ENCODE measurements around the gene FLRT1. TPM values are rescaled to one million over a fixed set of nuclear protein-coding genes. Genes with fewer than 3 reads are reported as not detected.

Gene FLRT1
- total and polyA plus RNA-seq, 2 of the 13 experiments (the other 11 are each of a cell fraction or from before 2014, with no cell fraction given): 0.02 to 0.08 TPM

DNA sequence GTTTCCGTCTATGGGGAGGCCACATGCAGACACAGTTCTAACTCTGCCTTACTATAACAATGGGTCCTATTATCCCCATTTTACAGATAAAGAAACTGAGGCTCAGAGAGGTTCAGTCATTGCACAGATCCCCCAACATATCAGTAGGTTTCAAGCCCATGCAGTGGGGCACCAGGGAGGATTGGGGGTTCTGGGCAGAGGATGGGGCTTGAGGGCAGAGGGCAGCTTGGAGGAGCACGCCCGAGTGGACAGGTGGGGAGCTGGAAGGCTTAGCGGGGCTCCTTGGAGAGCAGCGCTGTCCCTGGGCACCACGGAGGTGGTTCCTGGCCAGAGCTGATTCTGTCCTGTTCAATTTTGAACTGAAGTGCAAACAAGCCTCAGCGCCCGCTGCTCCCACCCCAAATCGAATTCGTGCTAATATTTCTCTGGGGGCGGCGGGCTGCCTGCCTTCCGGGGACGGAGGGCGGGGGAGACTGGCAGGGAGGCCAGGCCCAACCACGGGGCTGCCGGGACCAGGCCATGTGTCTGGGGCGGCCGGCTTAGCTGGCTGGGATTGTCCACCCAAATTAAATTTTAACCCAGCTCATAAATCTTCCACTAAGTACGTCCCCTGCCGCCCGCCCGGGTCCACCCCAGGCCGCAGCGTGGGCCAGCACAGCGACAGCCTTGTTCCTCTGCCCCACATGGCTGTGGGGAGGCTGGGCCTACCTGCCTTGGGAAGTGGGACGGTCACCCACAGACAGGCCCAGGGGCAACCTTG, 49.4 kb downstream of the FLRT1 start (continued):
- TF ChIP-seq ATM (IDR thresholded peaks at IDR 0.05; ENCODE audit: borderline replicate concordance) (no peak), MIER2 (CRISPR knock-in tag; IDR thresholded peaks at IDR 0.05) (no peak), ZNF569 (CRISPR knock-in tag; IDR thresholded peaks at IDR 0.05; ENCODE audit: borderline replicate concordance) (no peak), ZNF292 (CRISPR knock-in tag; IDR thresholded peaks at IDR 0.05; ENCODE audit: borderline replicate concordance, low read depth) (no peak), ZNF629 (CRISPR knock-in tag; conservative IDR thresholded peaks at IDR 0.05) (peak; percentile 96), TRIM22 (IDR thresholded peaks at IDR 0.05) (no peak), RFXANK (CRISPR knock-in tag; IDR thresholded peaks at IDR 0.05) (no peak), EEA1 (CRISPR knock-in tag; IDR thresholded peaks at IDR 0.05; ENCODE audit: borderline replicate concordance) (0 out of 2 replicates have a peak, but pooled peaks have one; percentile 56)
- TF ChIP-seq, protein P1, sequence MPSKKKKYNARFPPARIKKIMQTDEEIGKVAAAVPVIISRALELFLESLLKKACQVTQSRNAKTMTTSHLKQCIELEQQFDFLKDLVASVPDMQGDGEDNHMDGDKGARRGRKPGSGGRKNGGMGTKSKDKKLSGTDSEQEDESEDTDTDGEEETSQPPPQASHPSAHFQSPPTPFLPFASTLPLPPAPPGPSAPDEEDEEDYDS (CRISPR knock-in tag; IDR thresholded peaks at IDR 0.05): no peak
- TF ChIP-seq, protein P2, sequence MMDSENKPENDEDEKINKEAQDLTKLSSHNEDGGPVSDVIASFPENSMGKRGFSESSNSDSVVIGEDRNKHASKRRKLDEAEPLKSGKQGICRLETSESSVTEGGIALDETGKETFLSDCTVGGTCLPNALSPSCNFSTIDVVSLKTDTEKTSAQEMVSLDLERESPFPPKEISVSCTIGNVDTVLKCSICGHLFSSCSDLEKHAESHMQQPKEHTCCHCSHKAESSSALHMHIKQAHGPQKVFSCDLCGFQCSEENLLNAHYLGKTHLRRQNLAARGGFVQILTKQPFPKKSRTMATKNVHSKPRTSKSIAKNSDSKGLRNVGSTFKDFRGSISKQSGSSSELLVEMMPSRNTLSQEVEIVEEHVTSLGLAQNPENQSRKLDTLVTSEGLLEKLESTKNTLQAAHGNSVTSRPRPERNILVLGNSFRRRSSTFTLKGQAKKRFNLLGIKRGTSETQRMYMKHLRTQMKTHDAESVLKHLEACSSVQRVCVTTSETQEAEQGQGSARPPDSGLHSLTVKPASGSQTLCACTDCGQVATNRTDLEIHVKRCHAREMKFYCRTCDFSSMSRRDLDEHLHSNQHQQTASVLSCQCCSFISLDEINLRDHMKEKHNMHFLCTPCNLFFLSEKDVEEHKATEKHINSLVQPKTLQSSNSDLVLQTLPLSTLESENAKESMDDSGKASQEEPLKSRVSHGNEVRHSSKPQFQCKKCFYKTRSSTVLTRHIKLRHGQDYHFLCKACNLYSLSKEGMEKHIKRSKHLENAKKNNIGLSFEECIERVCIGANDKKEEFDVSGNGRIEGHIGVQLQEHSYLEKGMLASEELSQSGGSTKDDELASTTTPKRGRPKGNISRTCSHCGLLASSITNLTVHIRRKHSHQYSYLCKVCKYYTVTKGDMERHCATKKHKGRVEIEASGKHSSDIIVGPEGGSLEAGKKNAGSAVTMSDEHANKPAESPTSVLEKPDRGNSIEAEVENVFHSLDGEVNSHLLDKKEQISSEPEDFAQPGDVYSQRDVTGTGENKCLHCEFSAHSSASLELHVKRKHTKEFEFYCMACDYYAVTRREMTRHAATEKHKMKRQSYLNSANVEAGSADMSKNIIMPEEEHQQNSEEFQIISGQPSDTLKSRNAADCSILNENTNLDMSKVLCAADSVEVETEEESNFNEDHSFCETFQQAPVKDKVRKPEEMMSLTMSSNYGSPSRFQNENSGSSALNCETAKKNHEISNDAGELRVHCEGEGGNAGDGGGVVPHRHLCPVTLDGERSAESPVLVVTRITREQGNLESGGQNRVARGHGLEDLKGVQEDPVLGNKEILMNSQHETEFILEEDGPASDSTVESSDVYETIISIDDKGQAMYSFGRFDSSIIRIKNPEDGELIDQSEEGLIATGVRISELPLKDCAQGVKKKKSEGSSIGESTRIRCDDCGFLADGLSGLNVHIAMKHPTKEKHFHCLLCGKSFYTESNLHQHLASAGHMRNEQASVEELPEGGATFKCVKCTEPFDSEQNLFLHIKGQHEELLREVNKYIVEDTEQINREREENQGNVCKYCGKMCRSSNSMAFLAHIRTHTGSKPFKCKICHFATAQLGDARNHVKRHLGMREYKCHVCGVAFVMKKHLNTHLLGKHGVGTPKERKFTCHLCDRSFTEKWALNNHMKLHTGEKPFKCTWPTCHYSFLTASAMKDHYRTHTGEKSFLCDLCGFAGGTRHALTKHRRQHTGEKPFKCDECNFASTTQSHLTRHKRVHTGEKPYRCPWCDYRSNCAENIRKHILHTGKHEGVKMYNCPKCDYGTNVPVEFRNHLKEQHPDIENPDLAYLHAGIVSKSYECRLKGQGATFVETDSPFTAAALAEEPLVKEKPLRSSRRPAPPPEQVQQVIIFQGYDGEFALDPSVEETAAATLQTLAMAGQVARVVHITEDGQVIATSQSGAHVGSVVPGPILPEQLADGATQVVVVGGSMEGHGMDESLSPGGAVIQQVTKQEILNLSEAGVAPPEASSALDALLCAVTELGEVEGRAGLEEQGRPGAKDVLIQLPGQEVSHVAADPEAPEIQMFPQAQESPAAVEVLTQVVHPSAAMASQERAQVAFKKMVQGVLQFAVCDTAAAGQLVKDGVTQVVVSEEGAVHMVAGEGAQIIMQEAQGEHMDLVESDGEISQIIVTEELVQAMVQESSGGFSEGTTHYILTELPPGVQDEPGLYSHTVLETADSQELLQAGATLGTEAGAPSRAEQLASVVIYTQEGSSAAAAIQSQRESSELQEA (CRISPR knock-in tag; IDR thresholded peaks at IDR 0.05; ENCODE audit: not compliant biosample characterization): no peak
- TF ChIP-seq, protein P3, sequence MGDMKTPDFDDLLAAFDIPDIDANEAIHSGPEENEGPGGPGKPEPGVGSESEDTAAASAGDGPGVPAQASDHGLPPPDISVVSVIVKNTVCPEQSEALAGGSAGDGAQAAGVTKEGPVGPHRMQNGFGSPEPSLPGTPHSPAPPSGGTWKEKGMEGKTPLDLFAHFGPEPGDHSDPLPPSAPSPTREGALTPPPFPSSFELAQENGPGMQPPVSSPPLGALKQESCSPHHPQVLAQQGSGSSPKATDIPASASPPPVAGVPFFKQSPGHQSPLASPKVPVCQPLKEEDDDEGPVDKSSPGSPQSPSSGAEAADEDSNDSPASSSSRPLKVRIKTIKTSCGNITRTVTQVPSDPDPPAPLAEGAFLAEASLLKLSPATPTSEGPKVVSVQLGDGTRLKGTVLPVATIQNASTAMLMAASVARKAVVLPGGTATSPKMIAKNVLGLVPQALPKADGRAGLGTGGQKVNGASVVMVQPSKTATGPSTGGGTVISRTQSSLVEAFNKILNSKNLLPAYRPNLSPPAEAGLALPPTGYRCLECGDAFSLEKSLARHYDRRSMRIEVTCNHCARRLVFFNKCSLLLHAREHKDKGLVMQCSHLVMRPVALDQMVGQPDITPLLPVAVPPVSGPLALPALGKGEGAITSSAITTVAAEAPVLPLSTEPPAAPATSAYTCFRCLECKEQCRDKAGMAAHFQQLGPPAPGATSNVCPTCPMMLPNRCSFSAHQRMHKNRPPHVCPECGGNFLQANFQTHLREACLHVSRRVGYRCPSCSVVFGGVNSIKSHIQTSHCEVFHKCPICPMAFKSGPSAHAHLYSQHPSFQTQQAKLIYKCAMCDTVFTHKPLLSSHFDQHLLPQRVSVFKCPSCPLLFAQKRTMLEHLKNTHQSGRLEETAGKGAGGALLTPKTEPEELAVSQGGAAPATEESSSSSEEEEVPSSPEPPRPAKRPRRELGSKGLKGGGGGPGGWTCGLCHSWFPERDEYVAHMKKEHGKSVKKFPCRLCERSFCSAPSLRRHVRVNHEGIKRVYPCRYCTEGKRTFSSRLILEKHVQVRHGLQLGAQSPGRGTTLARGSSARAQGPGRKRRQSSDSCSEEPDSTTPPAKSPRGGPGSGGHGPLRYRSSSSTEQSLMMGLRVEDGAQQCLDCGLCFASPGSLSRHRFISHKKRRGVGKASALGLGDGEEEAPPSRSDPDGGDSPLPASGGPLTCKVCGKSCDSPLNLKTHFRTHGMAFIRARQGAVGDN (CRISPR knock-in tag; IDR thresholded peaks at IDR 0.05): peak; percentile 81
- TF ChIP-seq, protein P4, sequence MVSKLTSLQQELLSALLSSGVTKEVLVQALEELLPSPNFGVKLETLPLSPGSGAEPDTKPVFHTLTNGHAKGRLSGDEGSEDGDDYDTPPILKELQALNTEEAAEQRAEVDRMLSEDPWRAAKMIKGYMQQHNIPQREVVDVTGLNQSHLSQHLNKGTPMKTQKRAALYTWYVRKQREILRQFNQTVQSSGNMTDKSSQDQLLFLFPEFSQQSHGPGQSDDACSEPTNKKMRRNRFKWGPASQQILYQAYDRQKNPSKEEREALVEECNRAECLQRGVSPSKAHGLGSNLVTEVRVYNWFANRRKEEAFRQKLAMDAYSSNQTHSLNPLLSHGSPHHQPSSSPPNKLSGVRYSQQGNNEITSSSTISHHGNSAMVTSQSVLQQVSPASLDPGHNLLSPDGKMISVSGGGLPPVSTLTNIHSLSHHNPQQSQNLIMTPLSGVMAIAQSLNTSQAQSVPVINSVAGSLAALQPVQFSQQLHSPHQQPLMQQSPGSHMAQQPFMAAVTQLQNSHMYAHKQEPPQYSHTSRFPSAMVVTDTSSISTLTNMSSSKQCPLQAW (CRISPR knock-in tag; IDR thresholded peaks at IDR 0.05): peak; percentile 53; the same call in 1 of the 2 replicates
